AG10803 (cell line): Measurements from ENCODE around the gene PSMC4.

Source experiments
- DNase-seq: peaks from one replicate; pipeline ENCODE4 v3.0.0; 2010; ENCODE audit warnings: low read depth
- H3K4me3 ChIP-seq: 2 replicates; pipeline ENCODE4 v1.5.1; 2011; ENCODE audit warnings: mild to moderate bottlenecking, low read length, control low read depth
- TF ChIP-seq, protein P1 (sequence below): conservative IDR thresholded peaks from 2 replicates; pipeline ENCODE4 v1.5.1; 2011; ENCODE audit warnings: mild to moderate bottlenecking, low read length, control low read depth, inconsistent platforms

Gene PSMC4

DNA sequence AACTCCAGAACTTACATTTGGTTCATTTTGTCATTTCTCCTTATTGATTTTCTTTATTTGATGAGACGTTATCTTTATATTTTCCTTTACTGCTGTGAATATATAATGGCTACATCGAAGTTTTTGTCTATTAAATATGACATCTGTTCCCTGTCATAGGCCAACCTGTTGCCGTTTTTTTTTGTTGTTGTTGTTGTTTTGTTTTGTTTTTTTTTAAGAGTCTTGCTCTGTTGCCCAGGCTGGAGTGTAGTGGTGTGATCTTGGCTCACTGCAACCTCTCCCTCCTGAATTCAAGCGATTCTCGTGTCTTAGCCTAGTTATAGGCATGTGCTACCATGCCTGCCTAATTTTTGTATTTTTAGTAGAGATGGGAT lies 55.6 kb downstream of the PSMC4 start:
- DNase-seq = no peak
- H3K4me3 ChIP-seq = no peak overlapping the region

More for the DNA sequence above, 55.6 kb downstream of the PSMC4 start:
- TF ChIP-seq, protein P1, sequence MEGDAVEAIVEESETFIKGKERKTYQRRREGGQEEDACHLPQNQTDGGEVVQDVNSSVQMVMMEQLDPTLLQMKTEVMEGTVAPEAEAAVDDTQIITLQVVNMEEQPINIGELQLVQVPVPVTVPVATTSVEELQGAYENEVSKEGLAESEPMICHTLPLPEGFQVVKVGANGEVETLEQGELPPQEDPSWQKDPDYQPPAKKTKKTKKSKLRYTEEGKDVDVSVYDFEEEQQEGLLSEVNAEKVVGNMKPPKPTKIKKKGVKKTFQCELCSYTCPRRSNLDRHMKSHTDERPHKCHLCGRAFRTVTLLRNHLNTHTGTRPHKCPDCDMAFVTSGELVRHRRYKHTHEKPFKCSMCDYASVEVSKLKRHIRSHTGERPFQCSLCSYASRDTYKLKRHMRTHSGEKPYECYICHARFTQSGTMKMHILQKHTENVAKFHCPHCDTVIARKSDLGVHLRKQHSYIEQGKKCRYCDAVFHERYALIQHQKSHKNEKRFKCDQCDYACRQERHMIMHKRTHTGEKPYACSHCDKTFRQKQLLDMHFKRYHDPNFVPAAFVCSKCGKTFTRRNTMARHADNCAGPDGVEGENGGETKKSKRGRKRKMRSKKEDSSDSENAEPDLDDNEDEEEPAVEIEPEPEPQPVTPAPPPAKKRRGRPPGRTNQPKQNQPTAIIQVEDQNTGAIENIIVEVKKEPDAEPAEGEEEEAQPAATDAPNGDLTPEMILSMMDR = no peak
